Suprapubic skin (tissue), 4 donors: ENCODE measurements around the gene FETUB. TPM values are rescaled to one million over a fixed set of nuclear protein-coding genes. Genes with fewer than 3 reads are reported as not detected.

Experiments used
- DNase-seq, 2 donors: peaks; one replicate each; pipeline ENCODE4 v3.0.0-alpha.2; 2019; ENCODE audit warnings: low spot score in 2 of 2
- H3K27ac ChIP-seq: fragments of 200-600 bp; sonication (generic); one replicate; pipeline ENCODE4 v1.5.1; 2019
- H3K27me3 ChIP-seq: fragments of 200-600 bp; sonication (generic); one replicate; pipeline ENCODE4 v1.5.1; 2019
- H3K36me3 ChIP-seq: fragments of 200-600 bp; sonication (generic); one replicate; pipeline ENCODE4 v1.5.1; 2019
- H3K4me1 ChIP-seq: fragments of 200-600 bp; sonication (generic); one replicate; pipeline ENCODE4 v1.5.1; 2019
- H3K4me3 ChIP-seq: fragments of 200-600 bp; sonication (generic); one replicate; pipeline ENCODE4 v1.5.1; 2019; ENCODE audit warnings: mild to moderate bottlenecking
- H3K9me3 ChIP-seq: fragments of 200-600 bp; sonication (generic); one replicate; pipeline ENCODE4 v1.5.1; 2019
- EP300 ChIP-seq: sonication (generic); formaldehyde crosslinking; IDR thresholded peaks from one replicate; pipeline ENCODE4 v1.6.1; 2017; ENCODE audit warnings: antibody characterized with exemption
- POLR2A ChIP-seq, 2 donors: fragments of 450-650 bp; IDR thresholded peaks; one replicate each; pipeline ENCODE4 v1.6.1; 2017; ENCODE audit warnings: antibody characterized with exemption in 2 of 2, mild to moderate bottlenecking in 2 of 2, moderate library complexity in 2 of 2
- POLR2AphosphoS5 ChIP-seq, 3 donors: sonication (generic); formaldehyde crosslinking; IDR thresholded peaks; one replicate each; pipeline ENCODE4 v1.6.1; 2017; ENCODE audit warnings: antibody characterized with exemption in 3 of 3
- WGBS: methylation state at CpG from one replicate; pipeline ENCODE4 v1.1.5; 2018; 5-methylcytosine and 5-hydroxymethylcytosine counted together
- total RNA-seq, 4 donors: library from RNA; depleted of rRNA; stranded (reverse); fragments of >200 nt; gene quantifications; one replicate each; pipeline ENCODE4 v1.1.0, GENCODE V29; 2016
- TF ChIP-seq, protein P1 (sequence below), 2 donors: fragments of 200-600 bp in 1 of 2; fragments of 450-650 bp in 1 of 2; sonication (generic) in 1 of 2; IDR thresholded peaks; one replicate each; pipeline ENCODE4 v1.5.1; 2016 to 2019; ENCODE audit warnings: antibody characterized with exemption in 2 of 2, mild to moderate bottlenecking in 1 of 2, moderate library complexity in 1 of 2

The FETUB gene
- total RNA-seq, 4 donors from 2014 or later, result 3.9 to 16.0 (median 10.4) TPM

DNA sequence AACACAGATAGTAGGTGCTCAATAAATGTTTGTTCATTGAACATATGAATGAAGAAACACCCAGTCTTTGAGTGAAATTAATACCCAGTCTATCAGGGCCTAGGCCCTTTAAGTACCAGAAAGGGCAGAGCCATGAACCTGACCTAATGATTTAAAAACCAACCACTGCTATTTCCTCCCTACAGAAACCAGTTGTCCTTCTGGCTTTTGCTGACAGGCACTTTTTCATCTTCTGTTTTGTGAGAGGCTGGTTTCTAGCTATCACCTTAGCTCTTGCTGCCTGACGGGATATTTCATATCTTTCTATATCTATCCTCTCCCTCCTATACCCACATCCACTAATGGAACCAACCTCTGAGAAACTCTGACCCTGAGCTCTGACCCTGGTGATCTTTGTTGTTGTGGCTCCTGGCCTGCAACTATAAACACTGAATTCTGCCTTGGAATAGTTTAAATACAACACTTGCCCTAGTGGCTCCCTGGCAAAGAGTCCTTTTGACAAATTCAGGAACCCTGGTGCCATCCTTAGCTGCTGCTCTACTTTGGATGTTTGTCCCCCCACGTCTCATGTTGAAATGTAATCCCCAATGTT lies 31.5 kb upstream of the FETUB start:
- no peaks in the 10 kb centered on the region for H3K4me1 ChIP-seq
- TF ChIP-seq POLR2A (IDR thresholded peaks at IDR 0.05), result no peak
- TF ChIP-seq, protein P1, sequence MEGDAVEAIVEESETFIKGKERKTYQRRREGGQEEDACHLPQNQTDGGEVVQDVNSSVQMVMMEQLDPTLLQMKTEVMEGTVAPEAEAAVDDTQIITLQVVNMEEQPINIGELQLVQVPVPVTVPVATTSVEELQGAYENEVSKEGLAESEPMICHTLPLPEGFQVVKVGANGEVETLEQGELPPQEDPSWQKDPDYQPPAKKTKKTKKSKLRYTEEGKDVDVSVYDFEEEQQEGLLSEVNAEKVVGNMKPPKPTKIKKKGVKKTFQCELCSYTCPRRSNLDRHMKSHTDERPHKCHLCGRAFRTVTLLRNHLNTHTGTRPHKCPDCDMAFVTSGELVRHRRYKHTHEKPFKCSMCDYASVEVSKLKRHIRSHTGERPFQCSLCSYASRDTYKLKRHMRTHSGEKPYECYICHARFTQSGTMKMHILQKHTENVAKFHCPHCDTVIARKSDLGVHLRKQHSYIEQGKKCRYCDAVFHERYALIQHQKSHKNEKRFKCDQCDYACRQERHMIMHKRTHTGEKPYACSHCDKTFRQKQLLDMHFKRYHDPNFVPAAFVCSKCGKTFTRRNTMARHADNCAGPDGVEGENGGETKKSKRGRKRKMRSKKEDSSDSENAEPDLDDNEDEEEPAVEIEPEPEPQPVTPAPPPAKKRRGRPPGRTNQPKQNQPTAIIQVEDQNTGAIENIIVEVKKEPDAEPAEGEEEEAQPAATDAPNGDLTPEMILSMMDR (IDR thresholded peaks at IDR 0.05), result no peak
- no peak for TF ChIP-seq EP300
- TF ChIP-seq POLR2AphosphoS5 (IDR thresholded peaks at IDR 0.05), result no peak
- no peak for DNase-seq
- H3K27ac ChIP-seq, result no peak overlapping the region
- no peaks in the 10 kb centered on the region for H3K9me3 ChIP-seq
- 94% methylated on average over 2 of the region's 2 CpGs for WGBS
- no peaks in the 10 kb centered on the region for H3K27me3 ChIP-seq
- H3K4me3 ChIP-seq, result no peak overlapping the region
- H3K36me3 ChIP-seq, result no peaks in the 10 kb centered on the region

DNA sequence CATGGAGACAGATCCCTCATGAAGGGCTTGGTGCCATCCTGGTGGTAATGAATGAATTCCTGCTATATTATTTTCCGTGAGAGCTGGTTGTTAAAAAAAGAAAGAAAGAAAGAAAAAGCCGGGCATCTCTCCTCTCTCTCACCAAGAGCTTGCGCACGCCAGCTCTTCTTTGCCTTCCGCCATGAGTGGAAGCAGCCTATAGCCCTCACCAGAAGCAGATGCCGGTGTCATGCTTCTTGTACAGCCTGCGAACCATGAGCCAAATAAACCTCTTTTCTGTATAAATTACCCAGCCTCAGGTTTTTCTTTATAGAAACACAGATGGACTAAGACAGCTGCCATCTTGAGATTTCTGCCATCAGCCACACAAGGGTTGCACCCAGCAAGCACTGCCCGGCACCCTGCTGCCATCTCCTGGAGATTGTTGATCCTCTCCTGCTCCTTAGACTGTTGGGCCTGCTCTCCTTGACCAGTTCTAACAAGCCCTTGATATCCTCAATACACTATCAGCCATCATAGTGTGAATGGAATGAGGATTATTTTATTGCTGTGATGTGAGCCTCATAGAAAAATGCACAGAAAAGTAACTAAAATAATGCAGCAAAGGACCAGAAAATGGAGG lies 30.8 kb upstream of the FETUB start:
- Histone ChIP-seq H3K4me1 (no peaks in the 10 kb centered on the region), H3K36me3 (no peaks in the 10 kb centered on the region), H3K4me3 (no peak overlapping the region), H3K27me3 (peaks cover 3% of the 10 kb centered on the region), H3K9me3 (no peaks in the 10 kb centered on the region), H3K27ac (no peak overlapping the region)
- TF ChIP-seq, protein P1 (IDR thresholded peaks at IDR 0.05), result no peak
- TF ChIP-seq EP300 (no peak), POLR2A (IDR thresholded peaks at IDR 0.05) (no peak), POLR2AphosphoS5 (IDR thresholded peaks at IDR 0.05) (no peak)
- WGBS, result 88% methylated on average over 8 of the region's 8 CpGs
- no peak for DNase-seq

DNA sequence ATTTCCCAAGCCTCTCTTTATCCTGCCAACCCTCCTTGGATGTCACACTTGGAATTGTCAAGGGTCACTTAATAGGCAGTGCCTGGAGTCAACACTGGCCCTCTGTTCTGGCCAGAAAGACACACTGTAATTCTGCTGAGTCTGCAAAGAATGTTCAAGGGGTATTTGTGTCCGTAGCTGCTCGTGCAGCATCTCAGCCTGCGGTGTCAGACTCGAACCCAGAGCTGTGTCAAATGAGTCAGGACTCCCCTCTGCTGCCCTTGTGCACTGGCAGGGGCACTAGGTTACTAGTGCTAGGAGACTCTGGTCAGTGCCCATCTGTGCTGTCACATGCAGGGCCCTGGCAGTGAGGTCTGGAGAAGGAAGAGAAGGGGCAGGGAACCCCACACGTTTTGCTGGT lies 28.1 kb upstream of the FETUB start:
- no peak overlapping the region for H3K27ac ChIP-seq
- H3K4me1 ChIP-seq, result peaks cover 9% of the 10 kb centered on the region
- H3K9me3 ChIP-seq, result no peaks in the 10 kb centered on the region
- H3K36me3 ChIP-seq, result no peaks in the 10 kb centered on the region
- no peak overlapping the region for H3K4me3 ChIP-seq
- WGBS, result 60% methylated on average over 5 of the region's 5 CpGs
- TF ChIP-seq POLR2AphosphoS5 (IDR thresholded peaks at IDR 0.05) (no peak), POLR2A (IDR thresholded peaks at IDR 0.05) (no peak)
- no peak for DNase-seq
- peaks cover 14% of the 10 kb centered on the region for H3K27me3 ChIP-seq

DNA sequence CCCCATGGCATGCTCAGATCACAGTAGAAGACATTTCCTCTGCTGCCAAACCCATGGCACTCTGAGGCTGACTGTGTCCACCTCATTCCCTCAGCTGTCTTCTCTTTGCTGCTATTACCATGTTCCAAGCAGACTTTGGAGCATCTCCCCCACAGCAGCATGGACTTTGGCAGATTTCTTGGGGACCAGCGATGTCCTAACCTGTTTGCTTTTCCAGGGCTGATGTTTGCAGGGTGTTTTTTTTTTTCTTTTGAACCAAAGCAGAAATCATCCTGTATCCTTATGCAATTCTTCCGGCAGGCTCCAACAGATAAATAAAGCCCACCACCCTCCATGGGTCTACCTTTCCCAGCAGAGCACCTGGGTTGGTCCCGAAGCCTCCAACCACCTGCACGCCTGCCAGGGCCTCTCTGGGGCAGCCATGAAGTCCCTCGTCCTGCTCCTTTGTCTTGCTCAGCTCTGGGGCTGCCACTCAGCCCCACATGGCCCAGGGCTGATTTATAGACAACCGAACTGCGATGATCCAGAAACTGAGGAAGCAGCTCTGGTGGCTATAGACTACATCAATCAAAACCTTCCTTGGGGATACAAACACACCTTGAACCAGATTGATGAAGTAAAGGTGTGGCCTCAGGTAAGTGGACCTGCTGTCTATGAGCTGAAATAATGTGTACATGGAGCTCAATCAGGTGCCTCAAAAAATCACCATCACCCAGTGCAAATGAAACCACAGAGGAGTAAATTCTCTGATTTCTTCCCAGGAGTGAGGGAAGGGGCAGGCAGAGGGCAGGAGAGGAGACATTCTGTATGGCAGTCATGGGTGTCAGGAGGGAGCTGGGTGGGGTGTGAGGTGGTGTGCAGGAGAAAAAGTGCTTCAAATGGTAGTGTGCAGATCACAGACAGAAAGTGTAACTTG lies 27.2 kb upstream of the FETUB start, which contains the start of gene AHSG:
Gene AHSG (plus strand): TSS at position 340 of the 916 bp plus-strand sequence. CDS start 82 bp downstream, at position 422.
- H3K27me3 ChIP-seq, result peaks cover 22% of the 10 kb centered on the region
- H3K4me3 ChIP-seq, result no peak within 1 kb of the TSS
- H3K36me3 ChIP-seq, result no peaks in the 10 kb centered on the region
- no peak within 1 kb of the TSS for H3K27ac ChIP-seq
- H3K9me3 ChIP-seq, result no peaks in the 10 kb centered on the region
- H3K4me1 ChIP-seq, result peaks cover 18% of the 10 kb centered on the region
- no peak for TF ChIP-seq EP300
- TF ChIP-seq POLR2AphosphoS5 (IDR thresholded peaks at IDR 0.05), result no peak
- TF ChIP-seq POLR2A (IDR thresholded peaks at IDR 0.05), result no peak
- TF ChIP-seq, protein P1 (IDR thresholded peaks at IDR 0.05), result no peak
- 74% methylated on average over 7 of the region's 7 CpGs for WGBS
- no peak for DNase-seq

DNA sequence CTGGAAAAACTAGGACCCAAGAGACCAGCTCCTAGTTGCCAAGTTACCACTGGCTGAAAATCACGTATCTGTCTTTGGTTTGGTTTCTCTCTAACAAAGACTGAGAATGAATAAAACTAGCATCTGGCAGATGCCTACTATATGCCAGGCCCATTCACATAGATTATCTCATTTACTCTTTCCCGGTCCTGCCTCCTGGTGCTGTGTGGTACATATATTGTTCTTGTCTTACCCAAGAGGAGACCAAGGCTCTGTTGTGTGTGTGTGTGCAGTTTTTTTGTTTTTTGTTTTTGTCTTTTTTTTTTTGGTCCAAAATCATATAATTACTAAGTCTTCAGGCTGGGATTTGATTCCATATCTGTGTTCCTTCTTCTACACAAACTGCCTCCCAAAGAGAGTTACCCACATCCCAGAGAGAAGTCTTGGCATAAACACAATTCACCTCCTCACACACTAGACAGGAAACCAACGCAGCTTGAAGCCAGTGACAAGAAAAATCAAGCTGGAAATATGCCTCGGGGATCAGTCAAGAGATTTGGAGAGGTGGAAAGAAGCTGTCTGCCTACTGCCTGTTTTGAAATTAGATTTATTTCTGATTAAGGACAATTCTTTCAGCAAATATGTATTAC lies 26.4 kb upstream of the FETUB start:
- DNase-seq, result no peak
- Histone ChIP-seq H3K27ac (no peak overlapping the region), H3K4me3 (no peak overlapping the region), H3K36me3 (no peaks in the 10 kb centered on the region), H3K9me3 (no peaks in the 10 kb centered on the region), H3K4me1 (peaks cover 20% of the 10 kb centered on the region), H3K27me3 (peaks cover 26% of the 10 kb centered on the region)
- 47% methylated on average over 4 of the region's 4 CpGs for WGBS
- no peak for TF ChIP-seq EP300
- TF ChIP-seq, protein P1 (IDR thresholded peaks at IDR 0.05), result no peak
- no peak for TF ChIP-seq POLR2A (IDR thresholded peaks at IDR 0.05)
- TF ChIP-seq POLR2AphosphoS5 (IDR thresholded peaks at IDR 0.05), result no peak
